CD4-positive, alpha-beta T cell (primary cell): ENCODE results near the gene CHGA. TPM values are rescaled to one million over a fixed set of nuclear protein-coding genes. Genes with fewer than 3 reads are reported as not detected.

Experiments used
- ATAC-seq: fragments of 200-7000 bp; cut with Tn5 transposase; one replicate; pipeline ENCODE4 v1.10.0; 2022; ENCODE audit warnings: mild to moderate bottlenecking; ENCODE audit not compliant: poor library complexity
- CTCF ChIA-PET: fragments of 350-600 bp; sonication (Branson Sonifier 250); formaldehyde crosslinking; loops from one replicate; lab custom pipeline; 2021; ENCODE audit warnings: antibody characterized with exemption, inconsistent platforms; lab: Charles Lee
- POLR2A ChIA-PET: fragments of 350-600 bp; sonication (Branson Sonifier 250); formaldehyde crosslinking; loops from one replicate; lab custom pipeline; 2021; ENCODE audit warnings: antibody characterized with exemption, inconsistent platforms; lab: Charles Lee
- DNase-seq, 14 experiments: peaks; one replicate each; pipeline ENCODE4 v3.0.0-alpha.2; 2013 to 2020; ENCODE audit warnings: mixed read lengths in 2 of 14
- H3K27ac ChIP-seq, 2 donors: one replicate each; pipeline versions ENCODE4 v1.5.1 to v1.7.0; 2013; ENCODE audit warnings: low read length in 2 of 2, low read depth in 1 of 2, mild to moderate bottlenecking in 1 of 2
- H3K27me3 ChIP-seq, 2 experiments: 1 replicate in 1 of 2; 2 replicates in 1 of 2; pipeline versions ENCODE4 v1.6.1 to v1.7.0; 2013; ENCODE audit warnings: low read length in 2 of 2, control low read depth in 1 of 2, mild to moderate bottlenecking in 1 of 2, moderate library complexity in 1 of 2; ENCODE audit not compliant: insufficient read depth in 2 of 2, control insufficient read depth in 1 of 2
- H3K36me3 ChIP-seq: one replicate; pipeline ENCODE4 v1.6.1; 2013; ENCODE audit warnings: low read length, control low read depth; ENCODE audit not compliant: insufficient read depth
- H3K4me1 ChIP-seq: one replicate; pipeline ENCODE4 v1.6.1; 2013; ENCODE audit warnings: low read length, control low read depth; ENCODE audit not compliant: insufficient read depth
- H3K4me3 ChIP-seq: one replicate; pipeline ENCODE4 v1.5.1; 2013; ENCODE audit warnings: mild to moderate bottlenecking, low read length, moderate library complexity
- H3K9me3 ChIP-seq, 2 experiments: 1 replicate in 1 of 2; 2 replicates in 1 of 2; pipeline versions ENCODE4 v1.6.1 to v1.7.0; 2013; ENCODE audit warnings: low read length in 2 of 2, mild to moderate bottlenecking in 2 of 2, control low read depth in 1 of 2, moderate library complexity in 1 of 2; ENCODE audit not compliant: control insufficient read depth in 1 of 2, insufficient read depth in 1 of 2
- H3K27ac Mint-ChIP-seq: one replicate; pipeline ENCODE4 v1.8.0; 2020; ENCODE audit warnings: mixed read lengths
- H3K27me3 Mint-ChIP-seq: one replicate; pipeline ENCODE4 v1.8.0; 2021; ENCODE audit warnings: mixed read lengths
- H3K36me3 Mint-ChIP-seq: one replicate; pipeline ENCODE4 v1.8.0; 2021; ENCODE audit warnings: low read depth, mixed read lengths
- H3K4me1 Mint-ChIP-seq: one replicate; pipeline ENCODE4 v1.8.0; 2021; ENCODE audit warnings: low read depth, mixed read lengths
- H3K4me3 Mint-ChIP-seq: one replicate; pipeline ENCODE4 v1.8.0; 2020; ENCODE audit warnings: mild to moderate bottlenecking, mixed read lengths
- H3K9me3 Mint-ChIP-seq: one replicate; pipeline ENCODE4 v1.8.0; 2020; ENCODE audit warnings: mixed read lengths
- intact Hi-C, 2 experiments: fragments of 100-400 bp; cut with DNase I in 1 of 2; cut with micrococcal nuclease in 1 of 2; formaldehyde crosslinking; loops; one replicate each; pipeline versions ENCODE4 v1.15.1 to v1.9.0; 2023 to 2025; cut with DNase I, micrococcal nuclease
- total RNA-seq, 174 experiments: library from RNA in 2 of 174; stranded (reverse) in 2 of 174; gene quantifications; one replicate each; pipeline ENCODE4 v1.2.3 and lab custom pipeline; 2021 to 2026
- TF ChIP-seq, protein P1 (sequence below): fragments of 200-600 bp; IDR thresholded peaks from one replicate; pipeline ENCODE4 v1.8.0; 2022; ENCODE audit warnings: antibody characterized with exemption, mild to moderate bottlenecking

The CHGA gene
- total RNA-seq, 2 experiments from 2014 or later = not detected

DNA sequence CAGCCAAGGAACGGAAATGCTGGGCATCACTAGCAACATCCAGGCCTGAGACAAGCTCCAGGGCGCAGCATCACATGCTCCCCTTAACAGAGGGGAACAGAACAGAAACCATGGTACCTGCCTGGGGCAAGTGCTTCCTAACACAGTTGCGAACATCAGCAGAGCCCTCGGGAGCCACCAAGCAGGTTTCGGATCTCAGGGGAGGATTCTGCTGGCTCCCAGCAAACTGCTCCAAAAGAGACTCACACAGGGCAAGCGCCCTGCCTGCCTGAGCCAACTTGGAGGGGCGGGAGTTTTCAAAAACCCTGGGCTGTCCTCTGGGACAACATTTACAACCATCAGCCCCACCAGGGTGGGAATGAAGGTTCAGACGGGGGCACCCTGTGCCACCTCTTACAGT, 19.6 kb downstream of the CHGA start:
- Histone ChIP-seq H3K4me3 (no peak overlapping the region), H3K27ac (no peak overlapping the region), H3K9me3 (no peaks in the 10 kb centered on the region), H3K36me3 (peaks cover 49% of the 10 kb centered on the region), H3K4me1 (no peaks in the 10 kb centered on the region), H3K27me3 (no peaks in the 10 kb centered on the region)
- POLR2A ChIA-PET = no interaction called here
- Mint-ChIP-seq H3K4me1 (no peaks in the 10 kb centered on the region), H3K36me3 (peaks cover 31% of the 10 kb centered on the region), H3K27me3 (no peaks in the 10 kb centered on the region), H3K9me3 (no peaks in the 10 kb centered on the region), H3K4me3 (no peak overlapping the region), H3K27ac (no peak overlapping the region)
- TF ChIP-seq, protein P1, sequence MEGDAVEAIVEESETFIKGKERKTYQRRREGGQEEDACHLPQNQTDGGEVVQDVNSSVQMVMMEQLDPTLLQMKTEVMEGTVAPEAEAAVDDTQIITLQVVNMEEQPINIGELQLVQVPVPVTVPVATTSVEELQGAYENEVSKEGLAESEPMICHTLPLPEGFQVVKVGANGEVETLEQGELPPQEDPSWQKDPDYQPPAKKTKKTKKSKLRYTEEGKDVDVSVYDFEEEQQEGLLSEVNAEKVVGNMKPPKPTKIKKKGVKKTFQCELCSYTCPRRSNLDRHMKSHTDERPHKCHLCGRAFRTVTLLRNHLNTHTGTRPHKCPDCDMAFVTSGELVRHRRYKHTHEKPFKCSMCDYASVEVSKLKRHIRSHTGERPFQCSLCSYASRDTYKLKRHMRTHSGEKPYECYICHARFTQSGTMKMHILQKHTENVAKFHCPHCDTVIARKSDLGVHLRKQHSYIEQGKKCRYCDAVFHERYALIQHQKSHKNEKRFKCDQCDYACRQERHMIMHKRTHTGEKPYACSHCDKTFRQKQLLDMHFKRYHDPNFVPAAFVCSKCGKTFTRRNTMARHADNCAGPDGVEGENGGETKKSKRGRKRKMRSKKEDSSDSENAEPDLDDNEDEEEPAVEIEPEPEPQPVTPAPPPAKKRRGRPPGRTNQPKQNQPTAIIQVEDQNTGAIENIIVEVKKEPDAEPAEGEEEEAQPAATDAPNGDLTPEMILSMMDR = no peak
- intact Hi-C loops = no loop called here
- ATAC-seq = no peak
- CTCF ChIA-PET = no interaction called here
- DNase-seq = no peak

DNA sequence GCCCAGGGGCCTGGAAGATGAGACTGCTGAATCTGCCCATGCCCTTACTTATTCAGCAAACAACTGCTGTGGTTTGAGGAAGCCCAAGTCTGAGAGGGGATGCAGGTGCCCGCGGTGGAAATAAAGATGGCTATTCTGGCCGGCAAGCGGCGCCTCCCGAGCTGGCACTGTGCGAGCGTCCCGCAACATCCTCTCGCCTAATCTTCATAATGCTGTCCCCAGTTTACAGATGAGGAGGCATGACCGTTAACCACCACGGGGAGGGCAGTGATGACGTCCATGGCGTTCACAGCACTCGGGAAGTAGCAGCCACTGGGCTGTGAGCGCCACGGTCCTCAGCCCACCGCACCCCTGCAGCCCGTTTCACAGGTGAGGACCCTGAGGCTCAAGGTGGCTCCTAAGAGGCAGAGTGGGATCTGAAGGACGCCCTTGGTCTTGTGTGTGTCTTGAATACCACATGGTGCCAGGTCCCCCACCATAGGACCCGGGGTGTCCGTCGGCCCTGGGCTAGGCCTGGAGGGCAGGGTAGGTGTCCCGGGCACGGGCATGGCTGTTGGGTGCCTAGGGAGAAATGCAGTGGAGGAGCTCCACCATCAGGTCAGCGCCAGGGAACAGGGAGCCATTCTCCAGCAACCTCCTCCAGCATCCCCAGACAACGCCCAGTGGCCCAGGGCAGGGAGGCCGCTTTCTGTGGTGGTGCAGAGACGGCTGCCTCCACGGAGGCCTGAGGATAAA, 20.2 kb downstream of the CHGA start:
- H3K9me3 Mint-ChIP-seq = no peaks in the 10 kb centered on the region
- peaks cover 36% of the 10 kb centered on the region for H3K36me3 Mint-ChIP-seq
- POLR2A ChIA-PET = no interaction called here
- no peak overlapping the region for H3K27ac ChIP-seq
- H3K4me3 ChIP-seq = no peak overlapping the region
- no peaks in the 10 kb centered on the region for H3K27me3 Mint-ChIP-seq
- peaks cover 52% of the 10 kb centered on the region for H3K36me3 ChIP-seq
- intact Hi-C loops = no loop called here
- H3K4me3 Mint-ChIP-seq = no peak overlapping the region
- no peaks in the 10 kb centered on the region for H3K4me1 ChIP-seq
- ATAC-seq (no peak), DNase-seq (no peak)
- no peaks in the 10 kb centered on the region for H3K4me1 Mint-ChIP-seq
- no peaks in the 10 kb centered on the region for H3K27me3 ChIP-seq
- H3K9me3 ChIP-seq = no peaks in the 10 kb centered on the region
- CTCF ChIA-PET = no interaction called here
- TF ChIP-seq, protein P1 = no peak
- H3K27ac Mint-ChIP-seq = no peak overlapping the region

- Histone ChIP-seq H3K4me3 (no peak overlapping the region), H3K27me3 (no peaks in the 10 kb centered on the region), H3K36me3 (peaks cover 47% of the 10 kb centered on the region), H3K9me3 (no peaks in the 10 kb centered on the region), H3K4me1 (no peaks in the 10 kb centered on the region), H3K27ac (no peak overlapping the region)
- ChIA-PET CTCF (no interaction called here), POLR2A (no interaction called here)
- no peaks in the 10 kb centered on the region for H3K9me3 Mint-ChIP-seq
- H3K4me1 Mint-ChIP-seq = no peaks in the 10 kb centered on the region
- peaks cover 45% of the 10 kb centered on the region for H3K36me3 Mint-ChIP-seq
- no peaks in the 10 kb centered on the region for H3K27me3 Mint-ChIP-seq
- DNase-seq (no peak), ATAC-seq (no peak)
- H3K27ac Mint-ChIP-seq = no peak overlapping the region
- TF ChIP-seq, protein P1 = no peak
- H3K4me3 Mint-ChIP-seq = no peak overlapping the region
- intact Hi-C loops = no loop called here
Measured at GRCh38 chr14:92943855-92944570, 21.1 kb downstream of the CHGA start.
